ENCODE results near the gene ZNF724.
"Not testable (repeated sequence)": the region's sequence is repeated elsewhere in the genome, so short reads cannot be mapped to it uniquely, and the experiment has no call there.

The ZNF724 gene

DNA sequence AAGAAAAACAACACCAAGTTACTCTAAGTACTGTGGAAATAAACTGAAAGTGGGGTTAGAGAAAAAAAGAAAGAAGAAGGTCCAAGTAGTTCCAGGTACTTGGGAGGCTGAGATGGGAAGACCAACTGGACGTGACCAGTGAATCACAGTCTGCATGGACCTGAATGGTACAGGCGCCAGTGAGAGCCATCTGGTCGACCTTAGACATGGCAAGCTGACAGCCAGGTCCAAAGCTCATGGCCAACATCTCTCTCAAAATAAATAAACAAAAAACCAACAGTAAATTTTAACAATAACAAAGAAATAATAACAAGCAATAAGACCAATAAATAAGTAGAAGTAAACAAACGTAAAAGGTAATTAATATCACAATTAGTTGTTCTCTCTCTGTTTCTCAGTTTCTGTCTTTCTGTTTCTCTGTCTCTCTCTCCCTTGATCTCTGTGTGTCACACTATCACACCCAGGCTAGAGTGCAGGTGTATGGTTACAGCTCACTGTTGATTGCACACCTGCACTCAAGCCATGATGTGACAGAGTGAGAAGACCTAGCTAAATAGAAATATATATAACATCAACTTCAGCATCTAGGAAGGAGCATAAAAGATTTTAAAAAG, 31.6 kb upstream of the ZNF724 start:
- no peak for TF ChIP-seq CTCF (conservative IDR thresholded peaks at IDR 0.05; ENCODE audit: low read depth, low read length)
- H3K4me3 ChIP-seq (ENCODE audit: low read length): no peak overlapping the region
- no peak for DNase-seq (ENCODE audit: low read depth)

- not testable (repeated sequence) for DNase-seq (ENCODE audit: low read depth); H3K4me3 ChIP-seq (ENCODE audit: low read length)
Measured at GRCh38 chr19:23278118-23278517, 27.9 kb upstream of the ZNF724 start.

GRCh38 chr19:23273590-23274412, 23.6 kb upstream of the ZNF724 start:
- peak; percentile 72 for DNase-seq (ENCODE audit: low read depth)
- TF ChIP-seq CTCF (conservative IDR thresholded peaks at IDR 0.05; ENCODE audit: low read depth, low read length): no peak
- H3K4me3 ChIP-seq (ENCODE audit: low read length): peak overlapping the region; percentile 95

DNA sequence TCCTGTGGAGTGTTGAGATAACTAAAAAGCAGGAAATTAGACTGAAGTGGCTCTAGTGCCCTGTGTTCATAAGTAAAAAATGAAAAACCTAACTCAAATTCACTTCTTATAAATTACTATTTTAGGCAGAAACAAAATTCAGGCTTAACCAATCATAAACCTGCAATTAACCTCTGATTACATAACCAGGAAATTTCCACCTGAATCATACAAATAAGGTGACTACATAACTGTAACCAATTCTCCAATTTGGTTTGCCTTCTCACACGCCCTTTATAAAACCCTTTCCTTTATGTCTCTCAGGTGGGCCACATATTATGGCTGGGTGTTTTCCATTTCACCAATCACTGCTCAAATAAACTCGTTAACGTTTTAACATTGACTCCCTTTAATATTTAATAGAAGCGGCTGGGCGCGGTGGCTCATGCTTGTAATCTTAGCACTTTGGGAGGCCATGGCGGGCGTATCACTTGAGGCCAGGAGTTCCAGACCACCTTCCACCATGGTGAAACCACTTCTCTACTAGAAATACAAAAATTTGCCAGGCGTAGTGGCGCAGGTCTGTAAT, 22.9 kb upstream of the ZNF724 start:
- peak overlapping the region; percentile 95 for H3K4me3 ChIP-seq (ENCODE audit: low read length)
- TF ChIP-seq CTCF (conservative IDR thresholded peaks at IDR 0.05; ENCODE audit: low read depth, low read length): no peak
- no peak for DNase-seq (ENCODE audit: low read depth)

- TF ChIP-seq CTCF (conservative IDR thresholded peaks at IDR 0.05; ENCODE audit: low read depth, low read length): no peak
- no peak for DNase-seq (ENCODE audit: low read depth)
- no peak overlapping the region for H3K4me3 ChIP-seq (ENCODE audit: low read length)
Measured at GRCh38 chr19:23263870-23264590, 13.8 kb upstream of the ZNF724 start.

DNA sequence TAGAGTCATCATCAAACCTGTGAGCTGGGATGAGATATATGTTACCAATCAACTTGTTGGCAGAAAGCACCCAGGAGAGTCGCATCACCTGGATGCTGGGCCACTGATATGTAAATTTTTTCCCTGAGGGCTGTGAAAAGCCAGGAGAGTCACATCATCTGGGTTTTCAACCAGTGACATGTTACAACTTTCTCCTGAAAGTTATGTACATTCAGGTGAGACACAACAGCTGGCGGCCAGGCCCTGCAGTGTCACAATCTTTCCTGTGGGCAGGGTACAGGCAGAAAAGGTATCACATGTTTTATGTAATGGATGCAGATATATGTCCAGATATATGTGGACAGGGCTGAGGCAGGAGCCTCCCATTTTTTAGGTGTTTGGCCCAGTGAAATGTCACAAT, 13.2 kb upstream of the ZNF724 start:
- no peak overlapping the region for H3K4me3 ChIP-seq (ENCODE audit: low read length)
- no peak for TF ChIP-seq CTCF (conservative IDR thresholded peaks at IDR 0.05; ENCODE audit: low read depth, low read length)

GRCh38 chr19:23262920-23263319, 12.7 kb upstream of the ZNF724 start:
- no peak for DNase-seq (ENCODE audit: low read depth)
- H3K4me3 ChIP-seq (ENCODE audit: low read length): no peak overlapping the region
- no peak for TF ChIP-seq CTCF (conservative IDR thresholded peaks at IDR 0.05; ENCODE audit: low read depth, low read length)

More for the DNA sequence above, 13.2 kb upstream of the ZNF724 start:
- DNase-seq (ENCODE audit: low read depth): no peak
